Activated B cell treated with CpG ODN at 0.5 μM for 24 hours (primary cell): ENCODE results near the gene SNCB. TPM values are rescaled to one million over a fixed set of nuclear protein-coding genes. Genes with fewer than 3 reads are reported as not detected.

ENCODE experiments used
- ATAC-seq: fragments of 200-7000 bp; cut with Tn5 transposase; one replicate; pipeline ENCODE4 v1.10.0; 2021; ENCODE audit warnings: low read depth, mild to moderate bottlenecking, moderate library complexity
- CTCF ChIA-PET: fragments of 350-600 bp; sonication (Branson Sonifier 250); formaldehyde crosslinking; loops from one replicate; lab custom pipeline; 2021; ENCODE audit warnings: antibody characterized with exemption; lab: Charles Lee
- POLR2A ChIA-PET: fragments of 350-600 bp; sonication (Branson Sonifier 250); formaldehyde crosslinking; loops from one replicate; lab custom pipeline; 2021; ENCODE audit warnings: antibody characterized with exemption; lab: Charles Lee
- DNase-seq: peaks from one replicate; pipeline ENCODE4 v3.0.0; 2022
- H3K27ac Mint-ChIP-seq: one replicate; pipeline ENCODE4 v1.8.0; 2020; ENCODE audit warnings: mixed read lengths
- H3K27me3 Mint-ChIP-seq: one replicate; pipeline ENCODE4 v1.8.0; 2021; ENCODE audit warnings: mixed read lengths
- H3K36me3 Mint-ChIP-seq: one replicate; pipeline ENCODE4 v1.8.0; 2021; ENCODE audit warnings: low read depth, mixed read lengths
- H3K4me1 Mint-ChIP-seq: one replicate; pipeline ENCODE4 v1.8.0; 2021; ENCODE audit warnings: mixed read lengths
- H3K4me3 Mint-ChIP-seq: one replicate; pipeline ENCODE4 v1.8.0; 2020; ENCODE audit warnings: mild to moderate bottlenecking, mixed read lengths
- H3K9me3 Mint-ChIP-seq: one replicate; pipeline ENCODE4 v1.8.0; 2020; ENCODE audit warnings: mixed read lengths
- CTCF ChIP-seq: fragments of 200-600 bp; IDR thresholded peaks from one replicate; pipeline ENCODE4 v1.8.0; 2022; ENCODE audit warnings: antibody characterized with exemption, mild to moderate bottlenecking
- intact Hi-C: fragments of 100-400 bp; cut with micrococcal nuclease; formaldehyde crosslinking; loops from one replicate; pipeline ENCODE4 v1.15.1; 2024
- total RNA-seq: library from RNA; stranded (reverse); gene quantifications from 2 replicates; pipeline ENCODE4 v1.2.3, GENCODE V29; 2022

The SNCB gene
- total RNA-seq, 1 donor from 2014 or later = not detected

- DNase-seq (no peak), ATAC-seq (no peak)
- H3K4me3 Mint-ChIP-seq = no peak overlapping the region
- H3K4me1 Mint-ChIP-seq = peaks cover 9% of the 10 kb centered on the region
- POLR2A ChIA-PET = no interaction called here
- CTCF ChIA-PET = no interaction called here
- intact Hi-C loops = no loop called here
- H3K9me3 Mint-ChIP-seq = no peaks in the 10 kb centered on the region
- no peak for TF ChIP-seq CTCF
- peaks cover 62% of the 10 kb centered on the region for H3K27me3 Mint-ChIP-seq
- H3K36me3 Mint-ChIP-seq = no peaks in the 10 kb centered on the region
- no peak overlapping the region for H3K27ac Mint-ChIP-seq
Observed at GRCh38 chr5:176616511-176616910, 13.8 kb downstream of the SNCB start.

- TF ChIP-seq CTCF = no peak
- Mint-ChIP-seq H3K27ac (no peak overlapping the region), H3K36me3 (no peaks in the 10 kb centered on the region), H3K4me1 (peaks cover 7% of the 10 kb centered on the region), H3K9me3 (no peaks in the 10 kb centered on the region), H3K4me3 (no peak overlapping the region), H3K27me3 (peaks cover 52% of the 10 kb centered on the region)
- intact Hi-C loops = no loop called here
- POLR2A ChIA-PET = no interaction called here
- CTCF ChIA-PET = no interaction called here
- no peak for ATAC-seq
- no peak for DNase-seq
Observed at GRCh38 chr5:176614805-176615478, 15.4 kb downstream of the SNCB start.

- Mint-ChIP-seq H3K27ac (no peak overlapping the region), H3K4me3 (no peak overlapping the region), H3K27me3 (peaks cover 41% of the 10 kb centered on the region), H3K9me3 (no peaks in the 10 kb centered on the region), H3K36me3 (no peaks in the 10 kb centered on the region), H3K4me1 (peaks cover 10% of the 10 kb centered on the region)
- intact Hi-C loops = no loop called here
- ATAC-seq (no peak), DNase-seq (no peak)
- POLR2A ChIA-PET = interaction anchor here (0.6 kb wide), 1 partner anchor 443 kb away, joined by 7 read pairs; no protein-coding TSS in a partner anchor
- no peak for TF ChIP-seq CTCF
- CTCF ChIA-PET = no interaction called here
Observed at GRCh38 chr5:176612855-176613254, 17.5 kb downstream of the SNCB start.

- no peak for TF ChIP-seq CTCF
- Mint-ChIP-seq H3K4me3 (peak overlapping the region; percentile 12), H3K4me1 (peaks cover 10% of the 10 kb centered on the region), H3K27ac (no peak overlapping the region), H3K27me3 (peaks cover 34% of the 10 kb centered on the region), H3K36me3 (no peaks in the 10 kb centered on the region), H3K9me3 (no peaks in the 10 kb centered on the region)
- POLR2A ChIA-PET = no interaction called here
- CTCF ChIA-PET = no interaction called here
- DNase-seq (no peak), ATAC-seq (no peak)
- intact Hi-C loops = no loop called here
Observed at GRCh38 chr5:176612008-176612407, 18.3 kb downstream of the SNCB start.

DNA sequence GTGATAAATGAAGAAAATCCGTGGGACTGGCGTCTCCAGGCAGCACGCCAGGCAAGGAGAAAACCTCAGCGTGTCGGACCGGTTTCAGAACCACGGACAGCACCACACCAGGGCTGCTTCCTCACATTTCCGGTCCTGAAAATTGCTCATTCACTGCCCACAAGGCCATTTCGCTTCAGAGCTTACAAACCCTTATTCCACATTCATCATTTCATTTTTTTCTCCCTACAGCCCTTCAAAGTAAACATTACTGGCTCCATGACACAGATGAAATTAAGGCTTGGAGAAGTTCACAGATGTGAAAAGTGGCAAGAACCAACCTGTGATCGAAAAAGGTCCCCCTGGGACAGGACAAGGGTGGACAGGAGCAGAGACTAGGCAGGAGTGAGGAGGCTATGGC, 18.9 kb downstream of the SNCB start:
- TF ChIP-seq CTCF = no peak
- Mint-ChIP-seq H3K4me1 (peaks cover 10% of the 10 kb centered on the region), H3K27me3 (peaks cover 29% of the 10 kb centered on the region), H3K36me3 (no peaks in the 10 kb centered on the region), H3K4me3 (no peak overlapping the region), H3K27ac (no peak overlapping the region), H3K9me3 (no peaks in the 10 kb centered on the region)
- ATAC-seq = no peak
- intact Hi-C loops = no loop called here
- ChIA-PET CTCF (no interaction called here), POLR2A (no interaction called here)
- no peak for DNase-seq
